ENCODE measurements around the gene MSH3.
A peak's percentile ranks its signal among the peaks of the same experiment; 100 is the strongest.

MSH3 gene

GRCh38 chr5:80654391-80655230, at the start of gene MSH3, which contains the start of gene DHFR:
Gene MSH3, plus strand, starts transcription at chr5:80654652. Its CDS starts 76 bp downstream, at chr5:80654728.
Gene DHFR, minus strand, starts transcription at chr5:80654983. Its CDS starts 494 bp downstream, at chr5:80654489.
- peak; percentile 90 for DNase-seq (ENCODE audit: low spot score)

GRCh38 chr5:80607343-80607742, 47.1 kb upstream of the MSH3 start:
- no peak for DNase-seq (ENCODE audit: low spot score)

GRCh38 chr5:80607832-80608231, 46.6 kb upstream of the MSH3 start:
- no peak for DNase-seq (ENCODE audit: low spot score)

GRCh38 chr5:80608731-80609130, 45.7 kb upstream of the MSH3 start:
- DNase-seq (ENCODE audit: low spot score), result no peak

GRCh38 chr5:80609692-80610091, 44.8 kb upstream of the MSH3 start:
- no peak for DNase-seq (ENCODE audit: low spot score)

GRCh38 chr5:80615266-80615914, 39.1 kb upstream of the MSH3 start:
- DNase-seq (ENCODE audit: low spot score), result no peak

GRCh38 chr5:80618438-80618837, 36.0 kb upstream of the MSH3 start:
- DNase-seq (ENCODE audit: low spot score), result no peak

GRCh38 chr5:80619086-80619485, 35.4 kb upstream of the MSH3 start:
- DNase-seq (ENCODE audit: low spot score), result no peak

- no peak for DNase-seq (ENCODE audit: low spot score)
Measured at GRCh38 chr5:80620211-80620610, 34.2 kb upstream of the MSH3 start.

GRCh38 chr5:80622756-80623155, 31.7 kb upstream of the MSH3 start:
- no peak for DNase-seq (ENCODE audit: low spot score)

- no peak for DNase-seq (ENCODE audit: low spot score)
Measured at GRCh38 chr5:80623999-80624398, 30.5 kb upstream of the MSH3 start.

- no peak for DNase-seq (ENCODE audit: low spot score)
Measured at GRCh38 chr5:80625230-80625629, 29.2 kb upstream of the MSH3 start.

GRCh38 chr5:80629281-80629680, 25.2 kb upstream of the MSH3 start:
- no peak for DNase-seq (ENCODE audit: low spot score)

- DNase-seq (ENCODE audit: low spot score), result no peak
Measured at GRCh38 chr5:80631278-80632259, 22.9 kb upstream of the MSH3 start.

- no peak for DNase-seq (ENCODE audit: low spot score)
Measured at GRCh38 chr5:80632700-80633099, 21.8 kb upstream of the MSH3 start.

- no peak for DNase-seq (ENCODE audit: low spot score)
Measured at GRCh38 chr5:80634193-80634592, 20.3 kb upstream of the MSH3 start.

- no peak for DNase-seq (ENCODE audit: low spot score)
Measured at GRCh38 chr5:80641353-80641752, 13.1 kb upstream of the MSH3 start.

- no peak for DNase-seq (ENCODE audit: low spot score)
Measured at GRCh38 chr5:80644900-80645299, 9.6 kb upstream of the MSH3 start.

- no peak for DNase-seq (ENCODE audit: low spot score)
Measured at GRCh38 chr5:80646926-80647325, 7.5 kb upstream of the MSH3 start.

- DNase-seq (ENCODE audit: low spot score), result no peak
Measured at GRCh38 chr5:80653502-80653901, 950 bp upstream of the MSH3 start.

- no peak for DNase-seq (ENCODE audit: low spot score)
Measured at GRCh38 chr5:80654054-80654390, 430 bp upstream of the MSH3 start.

- DNase-seq (ENCODE audit: low spot score), result no peak
Measured at GRCh38 chr5:80655231-80655774, 851 bp downstream of the MSH3 start.
